ENCODE measurements around the gene MIB1.

MIB1 gene

DNA sequence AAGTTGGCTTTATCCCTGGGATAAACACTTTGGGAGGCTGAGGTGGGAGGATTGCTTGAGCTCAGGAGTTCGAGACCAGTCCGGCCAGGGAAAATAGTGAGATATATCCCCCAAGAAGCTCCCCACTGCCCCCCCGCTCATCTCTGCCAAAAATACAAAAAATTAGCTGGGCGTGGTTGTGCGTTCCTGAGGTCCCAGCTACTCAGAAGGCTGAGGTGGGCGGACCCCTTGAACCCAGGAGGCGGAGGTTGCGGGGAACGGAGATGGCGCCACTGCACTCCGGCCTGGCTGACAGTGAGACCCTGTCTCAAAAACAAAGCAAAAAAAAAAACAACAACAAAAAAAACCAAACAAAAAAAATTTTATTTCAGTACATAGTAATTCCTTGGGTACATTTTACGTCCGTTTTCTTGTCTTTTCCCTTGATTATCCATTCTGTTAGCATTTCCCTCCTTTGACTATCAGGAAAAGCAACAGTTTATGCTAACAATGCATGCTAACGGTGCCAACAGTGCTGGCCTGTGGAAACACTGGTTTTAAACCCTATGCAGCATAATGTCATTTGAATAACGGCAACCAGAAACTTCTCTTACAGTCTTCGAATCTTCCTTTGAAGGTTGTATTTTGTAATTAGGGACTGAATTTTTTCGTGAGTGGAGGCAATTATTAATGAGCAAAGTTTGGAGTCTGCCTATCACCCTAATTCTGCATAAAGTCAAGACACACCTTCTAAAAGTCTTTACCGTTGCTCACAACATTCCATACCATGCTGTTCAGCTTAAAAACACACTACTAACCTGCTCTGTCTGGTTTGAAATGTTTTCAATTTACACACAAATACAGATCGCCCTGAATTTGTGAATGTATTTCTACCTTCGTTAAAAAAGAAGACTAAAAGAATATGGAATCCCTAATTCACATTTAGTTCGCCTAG is 721 bp upstream of the MIB1 start:
- intact Hi-C loops (cut with DNase I; ENCODE audit: low total_unique reads) = loop anchor here (5.0 kb wide), 1 partner anchor 138 kb away; the partner anchor contains the start of gene ESCO1
- peaks cover 0 to 33% (median 7%) of the 10 kb centered on the region in 4 donors for H3K4me1 ChIP-seq
- H3K9me3 ChIP-seq = peaks cover 0 to 4% (median 0%) of the 10 kb centered on the region in 3 donors
- H3K36me3 ChIP-seq = no peaks in the 10 kb centered on the region
- H3K4me3 ChIP-seq = peak overlapping the region; percentile 95 to 98
- TF ChIP-seq, protein P1, sequence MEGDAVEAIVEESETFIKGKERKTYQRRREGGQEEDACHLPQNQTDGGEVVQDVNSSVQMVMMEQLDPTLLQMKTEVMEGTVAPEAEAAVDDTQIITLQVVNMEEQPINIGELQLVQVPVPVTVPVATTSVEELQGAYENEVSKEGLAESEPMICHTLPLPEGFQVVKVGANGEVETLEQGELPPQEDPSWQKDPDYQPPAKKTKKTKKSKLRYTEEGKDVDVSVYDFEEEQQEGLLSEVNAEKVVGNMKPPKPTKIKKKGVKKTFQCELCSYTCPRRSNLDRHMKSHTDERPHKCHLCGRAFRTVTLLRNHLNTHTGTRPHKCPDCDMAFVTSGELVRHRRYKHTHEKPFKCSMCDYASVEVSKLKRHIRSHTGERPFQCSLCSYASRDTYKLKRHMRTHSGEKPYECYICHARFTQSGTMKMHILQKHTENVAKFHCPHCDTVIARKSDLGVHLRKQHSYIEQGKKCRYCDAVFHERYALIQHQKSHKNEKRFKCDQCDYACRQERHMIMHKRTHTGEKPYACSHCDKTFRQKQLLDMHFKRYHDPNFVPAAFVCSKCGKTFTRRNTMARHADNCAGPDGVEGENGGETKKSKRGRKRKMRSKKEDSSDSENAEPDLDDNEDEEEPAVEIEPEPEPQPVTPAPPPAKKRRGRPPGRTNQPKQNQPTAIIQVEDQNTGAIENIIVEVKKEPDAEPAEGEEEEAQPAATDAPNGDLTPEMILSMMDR (IDR thresholded peaks at IDR 0.05) = no peak
- no peaks in the 10 kb centered on the region for H3K27me3 ChIP-seq
- peak overlapping the region; percentile 99 for H3K27ac ChIP-seq
- DNase-seq = no peak

DNA sequence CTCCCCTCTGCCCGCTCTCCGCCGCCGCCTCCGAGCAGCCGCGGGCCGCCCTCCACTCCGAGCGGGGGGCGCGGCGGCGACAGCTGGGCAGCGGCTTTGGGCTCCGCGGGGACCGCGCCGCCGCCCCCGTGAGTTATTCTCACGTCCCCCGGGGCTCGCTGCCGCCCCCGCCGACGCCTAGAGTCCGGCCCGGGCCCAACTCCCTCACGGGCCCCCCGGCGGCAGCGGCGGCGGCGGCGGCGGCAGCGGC is 645 bp downstream of the MIB1 start:
- Histone ChIP-seq H3K4me1 (peaks cover 0 to 38% (median 11%) of the 10 kb centered on the region in 4 donors), H3K4me3 (peak overlapping the region; percentile 95 to 98), H3K27ac (peak overlapping the region; percentile 99), H3K9me3 (peaks cover 0 to 4% (median 0%) of the 10 kb centered on the region in 3 donors), H3K27me3 (no peaks in the 10 kb centered on the region), H3K36me3 (no peaks in the 10 kb centered on the region)
- TF ChIP-seq, protein P1 (IDR thresholded peaks at IDR 0.05) = no peak
- intact Hi-C loops (cut with DNase I; ENCODE audit: low total_unique reads) = loop anchor here (5.0 kb wide), 1 partner anchor 139 kb away; the partner anchor contains the start of gene ESCO1
- peak in 1 of 2 donors; percentile 80 for DNase-seq

DNA sequence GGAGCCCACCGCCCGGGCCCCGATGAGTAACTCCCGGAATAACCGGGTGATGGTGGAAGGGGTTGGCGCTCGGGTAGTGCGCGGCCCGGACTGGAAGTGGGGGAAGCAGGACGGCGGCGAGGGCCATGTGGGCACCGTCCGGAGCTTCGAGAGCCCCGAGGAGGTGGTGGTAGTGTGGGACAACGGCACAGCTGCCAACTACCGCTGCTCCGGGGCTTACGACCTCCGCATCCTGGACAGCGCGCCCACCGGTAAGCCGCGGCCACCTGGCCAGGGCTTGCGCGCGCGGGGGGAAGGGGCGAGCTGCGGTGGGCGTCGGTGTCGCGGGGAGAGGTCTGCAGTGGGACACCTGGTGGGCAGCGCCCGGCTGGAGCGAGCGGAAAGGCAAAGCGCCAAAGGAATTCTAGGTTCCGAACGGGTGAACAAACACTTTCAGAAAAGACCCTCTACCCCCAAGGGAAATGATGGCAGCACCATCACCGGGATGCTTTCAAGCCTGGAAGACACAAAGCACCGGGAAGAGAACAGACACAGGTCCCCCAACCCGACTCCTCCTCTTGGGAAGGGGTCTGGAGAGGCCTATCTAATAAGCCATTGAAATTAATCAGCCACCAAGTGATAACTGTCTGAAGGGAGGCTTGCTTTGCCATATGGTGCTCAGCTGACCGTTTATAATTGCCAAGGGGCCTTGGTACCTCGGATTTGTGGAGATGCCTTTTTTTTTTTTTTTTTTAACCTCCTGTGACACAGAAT is 1.1 kb downstream of the MIB1 start:
- Histone ChIP-seq H3K36me3 (no peaks in the 10 kb centered on the region), H3K4me3 (peak overlapping the region; percentile 95 to 98), H3K4me1 (peaks cover 0 to 39% (median 12%) of the 10 kb centered on the region in 4 donors), H3K9me3 (peaks cover 0 to 4% (median 0%) of the 10 kb centered on the region in 3 donors), H3K27ac (peak overlapping the region; percentile 99), H3K27me3 (no peaks in the 10 kb centered on the region)
- peak; percentile 27 to 78 for DNase-seq
- TF ChIP-seq, protein P1 (IDR thresholded peaks at IDR 0.05) = no peak
- intact Hi-C loops (cut with DNase I; ENCODE audit: low total_unique reads) = loop anchor here (5.0 kb wide), 1 partner anchor 139 kb away; the partner anchor contains the start of gene ESCO1

DNA sequence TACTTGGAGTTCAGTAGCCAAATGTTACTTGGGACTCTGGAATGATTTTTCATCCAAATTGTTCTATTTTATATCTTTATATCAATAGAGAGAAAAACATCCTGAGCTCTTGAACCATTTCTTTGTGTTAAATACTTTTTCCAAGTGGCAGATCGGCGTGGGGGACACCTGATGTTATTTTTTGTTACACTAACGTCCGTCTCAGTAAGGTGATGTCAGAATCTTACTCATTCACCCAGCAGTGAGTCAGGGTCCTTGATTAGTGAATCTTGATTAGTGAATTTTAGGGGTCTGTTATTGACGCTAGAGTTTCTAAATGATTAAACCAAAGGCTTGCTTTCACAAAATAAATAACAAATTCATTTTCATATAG is 1.7 kb downstream of the MIB1 start:
- no peak for DNase-seq
- peaks cover 0 to under 1% (median 0%) of the 10 kb centered on the region in 3 donors for H3K9me3 ChIP-seq
- H3K4me1 ChIP-seq = peaks cover 0 to 45% (median 14%) of the 10 kb centered on the region in 4 donors
- H3K27ac ChIP-seq = peak overlapping the region; percentile 99
- H3K4me3 ChIP-seq = peak overlapping the region; percentile 95 to 98
- TF ChIP-seq, protein P1 (IDR thresholded peaks at IDR 0.05) = no peak
- intact Hi-C loops (cut with DNase I; ENCODE audit: low total_unique reads) = loop anchor here (5.0 kb wide), 1 partner anchor 140 kb away; the partner anchor contains the start of gene ESCO1
- H3K36me3 ChIP-seq = no peaks in the 10 kb centered on the region
- H3K27me3 ChIP-seq = no peaks in the 10 kb centered on the region

DNA sequence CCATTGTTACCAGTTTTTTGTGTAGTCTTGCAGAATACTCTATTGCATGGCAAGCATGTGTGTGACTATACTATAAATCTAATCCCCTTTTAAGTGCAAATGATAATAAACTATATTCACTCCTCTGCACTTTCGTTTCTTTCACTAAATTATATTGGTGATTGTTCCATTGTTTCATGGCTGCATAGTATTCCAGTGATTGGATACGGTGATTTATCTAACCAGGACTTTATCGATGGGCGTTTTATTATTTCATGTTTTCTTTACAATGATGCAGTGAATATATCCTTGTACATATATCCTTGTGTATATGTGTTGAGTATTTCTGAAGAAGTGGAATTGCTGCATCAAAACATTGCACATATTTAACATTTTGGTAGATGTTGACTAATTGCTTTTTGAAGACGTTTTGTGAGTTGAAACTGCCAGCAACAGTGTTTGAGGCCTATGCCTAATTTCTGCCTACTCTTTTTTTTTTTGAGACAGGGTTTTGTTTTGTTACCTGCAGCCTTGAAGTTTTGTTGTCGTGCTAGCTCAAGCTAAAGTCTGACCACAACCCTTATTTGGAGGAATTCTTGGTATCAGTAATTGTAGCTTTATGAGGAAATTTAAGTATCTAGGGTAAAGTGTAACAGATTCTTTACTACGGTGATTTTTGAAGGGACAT is 2.7 kb downstream of the MIB1 start:
- TF ChIP-seq, protein P1 (IDR thresholded peaks at IDR 0.05) = no peak
- H3K4me3 ChIP-seq = peak overlapping the region in 1 of 2 donors; percentile 95

More for the DNA sequence above, 2.7 kb downstream of the MIB1 start:
- intact Hi-C loops (cut with DNase I; ENCODE audit: low total_unique reads) = loop anchor here (5.0 kb wide), 1 partner anchor 141 kb away; the partner anchor contains the start of gene ESCO1
- no peak overlapping the region for H3K27ac ChIP-seq
- no peaks in the 10 kb centered on the region for H3K9me3 ChIP-seq
- no peak for DNase-seq
- H3K36me3 ChIP-seq = no peaks in the 10 kb centered on the region
- peaks cover 0 to 54% (median 19%) of the 10 kb centered on the region in 4 donors for H3K4me1 ChIP-seq
- H3K27me3 ChIP-seq = no peaks in the 10 kb centered on the region
